ENCODE measurements around the gene LPP. TPM values are rescaled to one million over a fixed set of nuclear protein-coding genes. Genes with fewer than 3 reads are reported as not detected.

The LPP gene
- total and polyA plus RNA-seq, 2 of the 13 experiments (the other 11 are each of a cell fraction or from before 2014, with no cell fraction given) = 19.2 to 29.9 TPM

- TF ChIP-seq, protein P1, sequence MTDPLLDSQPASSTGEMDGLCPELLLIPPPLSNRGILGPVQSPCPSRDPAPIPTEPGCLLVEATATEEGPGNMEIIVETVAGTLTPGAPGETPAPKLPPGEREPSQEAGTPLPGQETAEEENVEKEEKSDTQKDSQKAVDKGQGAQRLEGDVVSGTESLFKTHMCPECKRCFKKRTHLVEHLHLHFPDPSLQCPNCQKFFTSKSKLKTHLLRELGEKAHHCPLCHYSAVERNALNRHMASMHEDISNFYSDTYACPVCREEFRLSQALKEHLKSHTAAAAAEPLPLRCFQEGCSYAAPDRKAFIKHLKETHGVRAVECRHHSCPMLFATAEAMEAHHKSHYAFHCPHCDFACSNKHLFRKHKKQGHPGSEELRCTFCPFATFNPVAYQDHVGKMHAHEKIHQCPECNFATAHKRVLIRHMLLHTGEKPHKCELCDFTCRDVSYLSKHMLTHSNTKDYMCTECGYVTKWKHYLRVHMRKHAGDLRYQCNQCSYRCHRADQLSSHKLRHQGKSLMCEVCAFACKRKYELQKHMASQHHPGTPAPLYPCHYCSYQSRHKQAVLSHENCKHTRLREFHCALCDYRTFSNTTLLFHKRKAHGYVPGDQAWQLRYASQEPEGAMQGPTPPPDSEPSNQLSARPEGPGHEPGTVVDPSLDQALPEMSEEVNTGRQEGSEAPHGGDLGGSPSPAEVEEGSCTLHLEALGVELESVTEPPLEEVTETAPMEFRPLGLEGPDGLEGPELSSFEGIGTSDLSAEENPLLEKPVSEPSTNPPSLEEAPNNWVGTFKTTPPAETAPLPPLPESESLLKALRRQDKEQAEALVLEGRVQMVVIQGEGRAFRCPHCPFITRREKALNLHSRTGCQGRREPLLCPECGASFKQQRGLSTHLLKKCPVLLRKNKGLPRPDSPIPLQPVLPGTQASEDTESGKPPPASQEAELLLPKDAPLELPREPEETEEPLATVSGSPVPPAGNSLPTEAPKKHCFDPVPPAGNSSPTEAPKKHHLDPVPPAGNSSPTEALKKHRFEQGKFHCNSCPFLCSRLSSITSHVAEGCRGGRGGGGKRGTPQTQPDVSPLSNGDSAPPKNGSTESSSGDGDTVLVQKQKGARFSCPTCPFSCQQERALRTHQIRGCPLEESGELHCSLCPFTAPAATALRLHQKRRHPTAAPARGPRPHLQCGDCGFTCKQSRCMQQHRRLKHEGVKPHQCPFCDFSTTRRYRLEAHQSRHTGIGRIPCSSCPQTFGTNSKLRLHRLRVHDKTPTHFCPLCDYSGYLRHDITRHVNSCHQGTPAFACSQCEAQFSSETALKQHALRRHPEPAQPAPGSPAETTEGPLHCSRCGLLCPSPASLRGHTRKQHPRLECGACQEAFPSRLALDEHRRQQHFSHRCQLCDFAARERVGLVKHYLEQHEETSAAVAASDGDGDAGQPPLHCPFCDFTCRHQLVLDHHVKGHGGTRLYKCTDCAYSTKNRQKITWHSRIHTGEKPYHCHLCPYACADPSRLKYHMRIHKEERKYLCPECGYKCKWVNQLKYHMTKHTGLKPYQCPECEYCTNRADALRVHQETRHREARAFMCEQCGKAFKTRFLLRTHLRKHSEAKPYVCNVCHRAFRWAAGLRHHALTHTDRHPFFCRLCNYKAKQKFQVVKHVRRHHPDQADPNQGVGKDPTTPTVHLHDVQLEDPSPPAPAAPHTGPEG (CRISPR knock-in tag; IDR thresholded peaks at IDR 0.05) = no peak
- no peak for TF ChIP-seq MBNL3 (CRISPR knock-in tag; conservative IDR thresholded peaks at IDR 0.05)
- no peak for TF ChIP-seq ATF7 (IDR thresholded peaks at IDR 0.05)
- TF ChIP-seq ATF7 (CRISPR knock-in tag; IDR thresholded peaks at IDR 0.05) = no peak
- TF ChIP-seq MTA3 (CRISPR knock-in tag; IDR thresholded peaks at IDR 0.05) = no peak
- TF ChIP-seq FOXA1 (IDR thresholded peaks at IDR 0.05) = no peak
- 0 out of 2 replicates have a peak, but pooled peaks have one; percentile 8 for TF ChIP-seq FOXA1 (CRISPR knock-in tag; IDR thresholded peaks at IDR 0.05)
- no peak for TF ChIP-seq ZNF567 (CRISPR knock-in tag; IDR thresholded peaks at IDR 0.05; ENCODE audit: borderline replicate concordance)
- no peak for TF ChIP-seq GPN1 (CRISPR knock-in tag; IDR thresholded peaks at IDR 0.05; ENCODE audit: borderline replicate concordance)
- peak; percentile 35; the same call in 1 of the 2 replicates for TF ChIP-seq TFAP4 (IDR thresholded peaks at IDR 0.05; ENCODE audit: borderline replicate concordance, low read depth)
- no peak for TF ChIP-seq ZNF546 (CRISPR knock-in tag; conservative IDR thresholded peaks at IDR 0.05)
- TF ChIP-seq FOXK1 (CRISPR knock-in tag; IDR thresholded peaks at IDR 0.05; ENCODE audit: borderline replicate concordance, low read depth) = no peak
- TF ChIP-seq ZBTB8A (CRISPR knock-in tag; IDR thresholded peaks at IDR 0.05; ENCODE audit: borderline replicate concordance, low read depth) = no peak
- no peak for TF ChIP-seq ZNF121 (CRISPR knock-in tag; IDR thresholded peaks at IDR 0.05)
- TF ChIP-seq POLR2G (IDR thresholded peaks at IDR 0.05; ENCODE audit: low read depth, low read length) = no peak
- TF ChIP-seq NBN (conservative IDR thresholded peaks at IDR 0.05) = no peak
- no peak for TF ChIP-seq MXI1 (IDR thresholded peaks at IDR 0.05; ENCODE audit: borderline replicate concordance, low read depth, low read length)
- no peak for TF ChIP-seq ZNF644 (CRISPR knock-in tag; IDR thresholded peaks at IDR 0.05; ENCODE audit: low read depth)
- TF ChIP-seq TBX2 (CRISPR knock-in tag; IDR thresholded peaks at IDR 0.05; ENCODE audit: borderline replicate concordance) = 0 out of 2 replicates have a peak, but pooled peaks have one; percentile 28
- TF ChIP-seq, protein P2, sequence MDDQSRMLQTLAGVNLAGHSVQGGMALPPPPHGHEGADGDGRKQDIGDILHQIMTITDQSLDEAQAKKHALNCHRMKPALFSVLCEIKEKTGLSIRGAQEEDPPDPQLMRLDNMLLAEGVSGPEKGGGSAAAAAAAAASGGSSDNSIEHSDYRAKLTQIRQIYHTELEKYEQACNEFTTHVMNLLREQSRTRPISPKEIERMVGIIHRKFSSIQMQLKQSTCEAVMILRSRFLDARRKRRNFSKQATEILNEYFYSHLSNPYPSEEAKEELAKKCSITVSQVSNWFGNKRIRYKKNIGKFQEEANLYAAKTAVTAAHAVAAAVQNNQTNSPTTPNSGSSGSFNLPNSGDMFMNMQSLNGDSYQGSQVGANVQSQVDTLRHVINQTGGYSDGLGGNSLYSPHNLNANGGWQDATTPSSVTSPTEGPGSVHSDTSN (CRISPR knock-in tag; IDR thresholded peaks at IDR 0.05; ENCODE audit: borderline replicate concordance) = no peak
- no peak for TF ChIP-seq MATR3 (CRISPR knock-in tag; IDR thresholded peaks at IDR 0.05)
- no peak for TF ChIP-seq ZNF20 (CRISPR knock-in tag; IDR thresholded peaks at IDR 0.05)
- no peak for TF ChIP-seq PAX8 (CRISPR knock-in tag; IDR thresholded peaks at IDR 0.05; ENCODE audit: borderline replicate concordance)
- TF ChIP-seq ZNF260 (CRISPR knock-in tag; IDR thresholded peaks at IDR 0.05; ENCODE audit: borderline replicate concordance, low read depth) = no peak
- TF ChIP-seq ZNF333 (CRISPR knock-in tag; IDR thresholded peaks at IDR 0.05; ENCODE audit: borderline replicate concordance) = no peak
Measured at GRCh38 chr3:188647237-188647636, 493.3 kb downstream of the LPP start (continued).
